ENCODE data around the gene SLCO1A2.

DNA sequence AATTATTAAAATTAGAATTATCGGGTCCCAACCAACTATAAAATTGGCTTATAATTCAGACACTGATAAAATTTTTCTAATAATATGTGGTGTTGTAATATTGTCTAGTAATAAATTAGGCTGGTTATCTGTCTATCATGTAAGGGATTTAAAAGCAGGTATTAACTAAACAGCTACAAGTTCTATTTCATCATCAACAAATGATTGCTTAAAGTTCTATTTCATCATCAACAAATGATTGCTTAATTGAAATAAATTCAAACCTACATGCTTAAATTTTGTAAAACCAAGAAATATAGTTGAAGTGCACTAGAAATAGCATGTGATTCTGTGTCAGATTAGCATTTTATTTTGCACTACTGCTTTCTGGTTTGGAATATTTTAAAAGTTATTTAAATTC, 34.1 kb downstream of the SLCO1A2 start:
- TF ChIP-seq POLR2A (IDR thresholded peaks at IDR 0.05): no peak
- TF ChIP-seq, protein P1, sequence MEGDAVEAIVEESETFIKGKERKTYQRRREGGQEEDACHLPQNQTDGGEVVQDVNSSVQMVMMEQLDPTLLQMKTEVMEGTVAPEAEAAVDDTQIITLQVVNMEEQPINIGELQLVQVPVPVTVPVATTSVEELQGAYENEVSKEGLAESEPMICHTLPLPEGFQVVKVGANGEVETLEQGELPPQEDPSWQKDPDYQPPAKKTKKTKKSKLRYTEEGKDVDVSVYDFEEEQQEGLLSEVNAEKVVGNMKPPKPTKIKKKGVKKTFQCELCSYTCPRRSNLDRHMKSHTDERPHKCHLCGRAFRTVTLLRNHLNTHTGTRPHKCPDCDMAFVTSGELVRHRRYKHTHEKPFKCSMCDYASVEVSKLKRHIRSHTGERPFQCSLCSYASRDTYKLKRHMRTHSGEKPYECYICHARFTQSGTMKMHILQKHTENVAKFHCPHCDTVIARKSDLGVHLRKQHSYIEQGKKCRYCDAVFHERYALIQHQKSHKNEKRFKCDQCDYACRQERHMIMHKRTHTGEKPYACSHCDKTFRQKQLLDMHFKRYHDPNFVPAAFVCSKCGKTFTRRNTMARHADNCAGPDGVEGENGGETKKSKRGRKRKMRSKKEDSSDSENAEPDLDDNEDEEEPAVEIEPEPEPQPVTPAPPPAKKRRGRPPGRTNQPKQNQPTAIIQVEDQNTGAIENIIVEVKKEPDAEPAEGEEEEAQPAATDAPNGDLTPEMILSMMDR (IDR thresholded peaks at IDR 0.05): no peak

All from thyroid gland (tissue), 4 donors.